ENCODE measurements around the gene NDUFB10.
"Not testable (repeated sequence)": the region's sequence is repeated elsewhere in the genome, so short reads cannot be mapped to it uniquely, and the experiment has no call there.

Gene NDUFB10

GRCh38 chr16:1962161-1963153 lies 3.1 kb downstream of the NDUFB10 start:
- peaks cover 33 to 34% of the 10 kb centered on the region in 2 experiments for H3K36me3 ChIP-seq (ENCODE audit: control insufficient read depth in 1 of 2, insufficient read depth in 2 of 2, low read depth in 1 of 2, low read length in 2 of 2)
- not testable (repeated sequence) for H3K23ac ChIP-seq (ENCODE audit: low read length in 2 of 2); DNase-seq; H2BK15ac ChIP-seq (ENCODE audit: low read depth, poor library complexity, severe bottlenecking); H2BK120ac ChIP-seq (ENCODE audit: low read depth, low read length); H3K27ac ChIP-seq (ENCODE audit: low read length, poor library complexity, severe bottlenecking); H2BK12ac ChIP-seq (ENCODE audit: low read length in 2 of 2); H3K27me3 ChIP-seq (ENCODE audit: control insufficient read depth in 1 of 2, insufficient read depth in 1 of 2, low read length in 2 of 2); H2BK5ac ChIP-seq (ENCODE audit: low read depth, low read length, poor library complexity, severe bottlenecking); H3K9me3 ChIP-seq (ENCODE audit: control insufficient read depth, low read length); H3K14ac ChIP-seq (ENCODE audit: low read length in 2 of 2); H3K18ac ChIP-seq (ENCODE audit: low read depth in 1 of 2, low read length in 2 of 2); H2AK5ac ChIP-seq (ENCODE audit: low read length, severe bottlenecking); H2AFZ ChIP-seq (ENCODE audit: low read depth, low read length); H3K4ac ChIP-seq (ENCODE audit: low read depth in 1 of 2, low read length in 2 of 2); H4K8ac ChIP-seq (ENCODE audit: low read length); H3K9ac ChIP-seq (ENCODE audit: low read length); H3K79me1 ChIP-seq (replicated peaks; ENCODE audit: low read length, poor library complexity, severe bottlenecking); H4K91ac ChIP-seq (ENCODE audit: low read length)
- peak overlapping the region in 1 of 2 experiments; percentile 91 for H3K4me3 ChIP-seq (ENCODE audit: insufficient read depth in 1 of 2, low read depth in 1 of 2, low read length in 2 of 2)
- H3K4me1 ChIP-seq (ENCODE audit: control insufficient read depth, insufficient read depth, low read depth, low read length) = peaks cover 35% of the 10 kb centered on the region
- H3K4me2 ChIP-seq (ENCODE audit: low read length, poor library complexity, severe bottlenecking) = peak overlapping the region; percentile 45
- WGBS = 88% methylated on average over 37 of the region's 37 CpGs

GRCh38 chr16:1963806-1964505 lies 4.6 kb downstream of the NDUFB10 start:
- peak overlapping the region; percentile 45 for H3K27ac ChIP-seq (ENCODE audit: low read length, poor library complexity, severe bottlenecking)
- H2AK5ac ChIP-seq (ENCODE audit: low read length, severe bottlenecking) = no peak overlapping the region
- no peaks in the 10 kb centered on the region for H3K27me3 ChIP-seq (ENCODE audit: control insufficient read depth in 1 of 2, insufficient read depth in 1 of 2, low read length in 2 of 2)
- H3K14ac ChIP-seq (ENCODE audit: low read length in 2 of 2) = peak overlapping the region in 1 of 2 experiments; percentile 35
- H3K36me3 ChIP-seq (ENCODE audit: control insufficient read depth in 1 of 2, insufficient read depth in 2 of 2, low read depth in 1 of 2, low read length in 2 of 2) = peaks cover 33 to 34% of the 10 kb centered on the region in 2 experiments
- H3K4me3 ChIP-seq (ENCODE audit: insufficient read depth in 1 of 2, low read depth in 1 of 2, low read length in 2 of 2) = peak overlapping the region; percentile 84 to 91
- peak overlapping the region; percentile 97 for H2BK5ac ChIP-seq (ENCODE audit: low read depth, low read length, poor library complexity, severe bottlenecking)
- peaks cover 32% of the 10 kb centered on the region for H3K4me1 ChIP-seq (ENCODE audit: control insufficient read depth, insufficient read depth, low read depth, low read length)
- peak overlapping the region in 1 of 2 experiments; percentile 34 for H3K23ac ChIP-seq (ENCODE audit: low read length in 2 of 2)
- peaks cover 8% of the 10 kb centered on the region for H3K79me1 ChIP-seq (replicated peaks; ENCODE audit: low read length, poor library complexity, severe bottlenecking)
- peak overlapping the region; percentile 55 for H3K4me2 ChIP-seq (ENCODE audit: low read length, poor library complexity, severe bottlenecking)
- H3K18ac ChIP-seq (ENCODE audit: low read depth in 1 of 2, low read length in 2 of 2) = peak overlapping the region in 1 of 2 experiments; percentile 68
- H2BK12ac ChIP-seq (ENCODE audit: low read length in 2 of 2) = no peak overlapping the region
- H2BK120ac ChIP-seq (ENCODE audit: low read depth, low read length) = no peak overlapping the region
- no peak overlapping the region for H2BK15ac ChIP-seq (ENCODE audit: low read depth, poor library complexity, severe bottlenecking)
- H4K8ac ChIP-seq (ENCODE audit: low read length) = no peak overlapping the region
- DNase-seq = peak; percentile 57
- peak overlapping the region in 1 of 2 experiments; percentile 74 for H3K4ac ChIP-seq (ENCODE audit: low read depth in 1 of 2, low read length in 2 of 2)
- no peak overlapping the region for H2AFZ ChIP-seq (ENCODE audit: low read depth, low read length)
- peak overlapping the region; percentile 97 for H3K9ac ChIP-seq (ENCODE audit: low read length)
- no peak overlapping the region for H4K91ac ChIP-seq (ENCODE audit: low read length)
- peaks cover 4% of the 10 kb centered on the region for H3K9me3 ChIP-seq (ENCODE audit: control insufficient read depth, low read length)
- WGBS = under 1% methylated on average over 40 of the region's 44 CpGs

- H3K18ac ChIP-seq (ENCODE audit: low read depth in 1 of 2, low read length in 2 of 2) = peak within 1 kb of the TSS; percentile 79 to 93
- H2AFZ ChIP-seq (ENCODE audit: low read depth, low read length) = peak within 1 kb of the TSS; percentile 72
- peak within 1 kb of the TSS in 1 of 2 experiments; percentile 74 for H3K14ac ChIP-seq (ENCODE audit: low read length in 2 of 2)
- H3K4me1 ChIP-seq (ENCODE audit: control insufficient read depth, insufficient read depth, low read depth, low read length) = peaks cover 28% of the 10 kb centered on the region
- peak within 1 kb of the TSS; percentile 77 for H2BK120ac ChIP-seq (ENCODE audit: low read depth, low read length)
- peak within 1 kb of the TSS in 1 of 2 experiments; percentile 81 for H3K23ac ChIP-seq (ENCODE audit: low read length in 2 of 2)
- H3K4me3 ChIP-seq (ENCODE audit: insufficient read depth in 1 of 2, low read depth in 1 of 2, low read length in 2 of 2) = peak within 1 kb of the TSS; percentile 88 to 91
- no peaks in the 10 kb centered on the region for H3K27me3 ChIP-seq (ENCODE audit: control insufficient read depth in 1 of 2, insufficient read depth in 1 of 2, low read length in 2 of 2)
- H3K36me3 ChIP-seq (ENCODE audit: control insufficient read depth in 1 of 2, insufficient read depth in 2 of 2, low read depth in 1 of 2, low read length in 2 of 2) = peaks cover 33 to 34% of the 10 kb centered on the region in 2 experiments
- H2BK5ac ChIP-seq (ENCODE audit: low read depth, low read length, poor library complexity, severe bottlenecking) = peak within 1 kb of the TSS; percentile 97
- DNase-seq = peak; percentile 99
- peak within 1 kb of the TSS; percentile 92 for H3K4me2 ChIP-seq (ENCODE audit: low read length, poor library complexity, severe bottlenecking)
- H3K4ac ChIP-seq (ENCODE audit: low read depth in 1 of 2, low read length in 2 of 2) = peak within 1 kb of the TSS; percentile 86 to 93
- peaks cover 4% of the 10 kb centered on the region for H3K9me3 ChIP-seq (ENCODE audit: control insufficient read depth, low read length)
- WGBS = under 1% methylated on average over 91 of the region's 97 CpGs
- H3K79me1 ChIP-seq (replicated peaks; ENCODE audit: low read length, poor library complexity, severe bottlenecking) = peaks cover 8% of the 10 kb centered on the region
- peak within 1 kb of the TSS; percentile 84 for H3K27ac ChIP-seq (ENCODE audit: low read length, poor library complexity, severe bottlenecking)
- H2BK15ac ChIP-seq (ENCODE audit: low read depth, poor library complexity, severe bottlenecking) = peak within 1 kb of the TSS; percentile 55
- peak within 1 kb of the TSS; percentile 90 for H4K8ac ChIP-seq (ENCODE audit: low read length)
- H2BK12ac ChIP-seq (ENCODE audit: low read length in 2 of 2) = no peak within 1 kb of the TSS
- peak within 1 kb of the TSS; percentile 78 for H4K91ac ChIP-seq (ENCODE audit: low read length)
- H2AK5ac ChIP-seq (ENCODE audit: low read length, severe bottlenecking) = peak within 1 kb of the TSS; percentile 78
- H3K9ac ChIP-seq (ENCODE audit: low read length) = peak within 1 kb of the TSS; percentile 97
These were observed 5.4 kb downstream of the NDUFB10 start, which contains the start of gene RPS2 for GRCh38 chr16:1964506-1965395. Gene RPS2 (minus strand): TSS chr16:1964826. CDS start chr16:1964625, 201 bp downstream.
